Measurements from ENCODE around the gene NPDC1.

The NPDC1 gene, protein sequence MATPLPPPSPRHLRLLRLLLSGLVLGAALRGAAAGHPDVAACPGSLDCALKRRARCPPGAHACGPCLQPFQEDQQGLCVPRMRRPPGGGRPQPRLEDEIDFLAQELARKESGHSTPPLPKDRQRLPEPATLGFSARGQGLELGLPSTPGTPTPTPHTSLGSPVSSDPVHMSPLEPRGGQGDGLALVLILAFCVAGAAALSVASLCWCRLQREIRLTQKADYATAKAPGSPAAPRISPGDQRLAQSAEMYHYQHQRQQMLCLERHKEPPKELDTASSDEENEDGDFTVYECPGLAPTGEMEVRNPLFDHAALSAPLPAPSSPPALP

DNA sequence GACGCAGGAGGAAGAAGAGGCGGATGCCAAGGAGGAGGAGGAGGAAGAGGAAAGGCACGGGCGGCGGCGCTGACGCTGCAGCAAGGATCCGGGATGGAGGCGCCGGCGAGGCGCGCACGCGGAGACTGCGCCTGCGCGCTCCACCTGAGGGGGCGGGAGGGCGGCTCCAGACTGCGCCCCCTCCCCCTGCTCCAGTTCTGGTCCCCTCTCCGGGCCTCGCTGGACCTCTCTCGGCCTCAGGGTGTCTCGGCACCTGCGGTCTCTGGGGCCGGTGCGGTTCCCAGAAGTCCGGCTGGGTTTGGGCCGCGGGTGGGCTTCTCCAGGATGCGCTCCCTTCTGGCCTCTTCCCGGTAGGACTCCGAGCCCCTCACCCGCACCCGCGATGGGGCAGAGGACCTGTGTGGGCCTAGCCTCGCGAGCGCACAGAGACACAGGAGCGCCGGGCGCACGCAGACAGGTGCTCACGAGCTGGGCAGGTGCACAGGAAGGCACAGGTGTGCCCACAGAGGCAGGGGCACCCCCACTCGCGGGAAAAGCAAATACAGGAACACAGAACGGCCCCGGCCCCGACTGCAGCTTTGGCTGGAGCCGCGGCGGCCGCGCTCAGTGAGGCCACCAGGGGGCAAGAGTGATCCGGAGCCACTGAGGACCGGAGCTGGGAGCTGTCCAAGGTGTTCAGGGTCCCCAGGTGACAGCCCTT, at the start of gene NPDC1:
Gene NPDC1 (minus strand): TSS at position 90 of the 700 bp plus-strand sequence. CDS start 188 bp downstream, outside the sequence.
- DNase-seq (ENCODE audit: low read depth, low spot score): peak; percentile 93

DNA sequence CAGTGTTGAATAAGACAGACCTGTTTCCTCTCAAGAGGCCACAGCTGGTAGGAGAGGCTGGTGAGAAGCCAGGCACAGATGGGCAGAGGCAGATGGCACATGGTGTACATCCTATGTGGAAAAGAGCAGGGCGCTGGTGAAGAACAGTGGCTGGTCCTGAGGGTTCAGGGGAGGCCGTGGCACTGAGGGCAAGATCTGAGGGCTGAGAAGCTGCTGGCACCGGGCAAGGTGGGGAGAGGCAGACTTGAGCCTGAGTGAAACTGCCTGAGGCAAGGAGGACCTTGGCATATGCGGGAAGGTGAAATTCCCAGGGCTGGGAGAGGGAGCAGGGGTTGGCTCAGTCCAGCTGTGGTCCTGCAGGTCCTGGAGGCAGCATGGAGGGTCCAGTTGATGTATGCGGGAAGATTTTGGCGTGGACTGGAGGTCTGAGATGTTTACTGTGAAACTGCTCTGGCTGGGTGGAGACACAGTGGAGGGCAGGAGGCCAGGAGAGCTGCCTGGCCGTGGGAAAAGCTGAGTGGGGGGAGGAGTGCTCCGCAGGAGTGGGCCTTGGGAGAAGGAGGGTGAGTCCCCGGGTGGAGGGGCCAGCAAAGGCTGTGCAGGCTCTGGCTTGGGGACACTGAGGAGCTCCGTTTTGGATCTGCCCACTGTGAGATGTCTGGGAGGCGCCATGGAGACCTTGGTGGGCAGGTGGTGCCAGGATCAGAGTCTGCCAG, 43.4 kb upstream of the NPDC1 start:
- DNase-seq (ENCODE audit: low read depth, low spot score): no peak

DNA sequence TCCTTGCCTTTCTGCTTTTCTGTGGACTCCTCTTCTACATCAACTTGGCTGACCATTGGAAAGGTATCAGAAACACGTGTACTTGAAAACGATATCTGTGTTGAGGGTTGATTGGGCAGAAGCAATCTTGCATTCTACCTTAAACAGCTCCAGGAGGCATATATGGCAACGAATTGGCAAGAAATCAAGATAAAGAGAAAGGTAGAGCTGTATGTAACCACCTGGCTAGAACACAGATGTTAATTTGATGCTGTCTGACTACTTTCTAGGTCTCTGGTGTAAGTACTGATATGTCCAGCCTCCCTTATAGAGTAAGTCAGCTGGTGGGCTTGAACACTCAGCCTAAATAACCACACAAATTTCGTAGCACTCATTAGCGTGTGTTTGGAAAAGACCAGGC, 42.1 kb upstream of the NPDC1 start:
- DNase-seq (ENCODE audit: low read depth, low spot score): no peak

DNA sequence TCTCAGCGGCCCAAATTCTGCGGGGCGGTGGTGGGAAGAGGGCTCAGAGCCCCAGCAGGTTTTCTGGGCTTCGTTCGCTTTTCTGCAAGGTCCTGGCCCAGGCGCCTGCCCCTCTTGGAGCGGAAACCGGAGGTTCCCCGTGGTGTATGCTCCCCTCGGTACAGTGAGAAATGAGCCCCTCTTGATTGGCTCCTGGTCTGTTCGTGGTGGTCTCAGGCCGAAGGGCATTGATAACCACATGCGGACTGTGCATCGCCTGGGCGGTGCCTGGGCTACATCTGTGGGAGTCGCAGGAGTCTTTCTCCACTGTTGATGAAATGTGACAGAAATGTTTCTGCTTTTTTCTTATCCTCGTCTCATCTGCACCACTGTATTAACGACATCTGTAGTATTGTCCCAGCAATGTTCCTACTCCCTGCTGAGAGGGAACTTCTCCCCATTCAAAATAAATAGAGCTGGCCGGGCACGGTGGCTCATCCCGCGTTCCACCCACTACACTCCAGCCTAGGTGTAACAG, 41.5 kb upstream of the NPDC1 start:
- no peak for DNase-seq (ENCODE audit: low read depth, low spot score)

DNA sequence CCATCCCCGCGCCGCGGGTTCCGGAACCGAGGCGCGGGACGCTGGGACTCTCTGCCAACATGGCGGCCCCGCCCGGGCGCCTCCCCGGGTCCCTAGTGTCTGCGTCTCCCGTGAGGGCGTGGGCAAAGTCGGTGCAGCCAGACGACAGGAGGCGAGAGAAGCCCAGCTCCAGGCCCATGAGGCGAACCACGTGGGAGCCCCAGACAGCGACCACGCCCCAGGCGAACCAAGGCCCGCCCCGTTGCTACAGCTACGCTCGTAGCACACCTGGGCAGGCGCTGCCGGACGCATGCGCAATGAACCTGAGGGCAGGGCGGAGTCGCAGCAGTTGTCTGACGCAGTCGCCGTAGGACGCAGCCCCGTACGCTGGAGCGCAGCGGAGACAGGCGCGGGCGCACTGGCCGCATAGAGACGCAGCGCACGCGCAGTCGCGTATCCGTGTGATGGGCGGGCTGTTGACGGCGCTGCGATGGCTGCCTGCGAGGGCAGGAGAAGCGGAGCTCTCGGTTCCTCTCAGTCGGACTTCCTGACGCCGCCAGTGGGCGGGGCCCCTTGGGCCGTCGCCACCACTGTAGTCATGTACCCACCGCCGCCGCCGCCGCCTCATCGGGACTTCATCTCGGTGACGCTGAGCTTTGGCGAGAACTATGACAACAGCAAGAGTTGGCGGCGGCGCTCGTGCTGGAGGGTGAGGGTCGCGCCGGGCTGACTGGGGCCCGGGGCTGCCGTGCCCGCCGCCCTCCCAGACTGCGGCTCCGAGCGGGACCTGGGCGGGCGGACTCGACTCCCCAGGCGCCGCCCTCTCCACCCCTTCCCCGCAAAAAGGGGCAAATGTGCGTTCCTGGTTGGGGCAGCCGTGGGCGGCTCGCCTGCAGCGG, 40.8 kb upstream of the NPDC1 start, which contains the start of gene MAN1B1:
Gene MAN1B1 (plus strand): TSS at position 455 of the 878 bp plus-strand sequence. CDS start 15 bp downstream, at position 470.
- peak; percentile 100 for DNase-seq (ENCODE audit: low read depth, low spot score)

DNA sequence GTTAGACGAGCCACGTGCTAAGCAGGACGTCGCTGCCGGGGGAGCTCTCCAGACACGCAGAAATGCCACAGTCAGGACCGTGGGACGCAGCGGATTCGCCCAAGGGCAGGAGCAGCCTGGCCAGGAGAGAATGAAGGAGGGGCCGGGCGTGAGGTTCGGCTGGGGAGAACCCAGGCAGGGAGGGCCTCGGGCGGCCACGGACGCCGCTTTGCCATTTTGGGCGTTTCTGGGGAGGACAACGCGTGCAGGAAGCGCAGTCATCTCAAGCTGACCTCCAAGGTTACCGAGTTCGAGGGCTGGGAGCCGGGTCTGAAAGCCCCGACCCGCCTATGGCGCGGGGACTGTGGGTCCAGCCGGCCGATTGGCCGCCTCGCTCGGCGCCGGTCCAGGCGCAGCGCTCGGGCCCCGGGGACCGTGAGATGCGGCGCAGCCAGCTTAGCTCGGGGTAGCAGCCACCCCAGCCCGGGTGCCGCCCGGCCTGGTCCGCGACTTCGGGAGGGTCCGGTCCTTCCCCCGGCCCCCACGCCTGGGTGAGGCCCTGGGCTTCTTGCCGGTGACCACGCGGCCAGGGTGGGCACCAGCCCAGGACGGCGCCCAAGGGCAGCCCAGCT, 40.0 kb upstream of the NPDC1 start:
- peak; percentile 55 for DNase-seq (ENCODE audit: low read depth, low spot score)

DNA sequence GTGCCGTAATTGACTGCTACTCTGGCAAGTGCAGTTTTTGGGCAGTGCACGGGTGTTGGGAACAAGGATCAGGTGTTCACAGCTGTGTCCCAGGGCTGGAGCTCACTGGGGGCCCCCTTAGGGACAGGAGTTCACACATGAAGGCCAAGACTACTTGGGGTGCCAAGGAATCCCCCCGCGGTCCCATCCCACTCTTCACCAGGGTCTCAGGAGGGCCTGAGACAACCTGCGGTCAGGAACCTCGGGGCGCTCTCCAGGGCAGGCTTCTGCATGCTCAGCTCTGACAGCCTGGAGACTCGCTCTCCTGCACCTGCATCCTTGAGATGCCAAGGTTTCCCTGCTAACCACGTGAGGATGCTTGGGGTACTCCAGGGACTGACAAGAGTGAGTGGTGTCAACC, 38.5 kb upstream of the NPDC1 start:
- DNase-seq (ENCODE audit: low read depth, low spot score): no peak

DNA sequence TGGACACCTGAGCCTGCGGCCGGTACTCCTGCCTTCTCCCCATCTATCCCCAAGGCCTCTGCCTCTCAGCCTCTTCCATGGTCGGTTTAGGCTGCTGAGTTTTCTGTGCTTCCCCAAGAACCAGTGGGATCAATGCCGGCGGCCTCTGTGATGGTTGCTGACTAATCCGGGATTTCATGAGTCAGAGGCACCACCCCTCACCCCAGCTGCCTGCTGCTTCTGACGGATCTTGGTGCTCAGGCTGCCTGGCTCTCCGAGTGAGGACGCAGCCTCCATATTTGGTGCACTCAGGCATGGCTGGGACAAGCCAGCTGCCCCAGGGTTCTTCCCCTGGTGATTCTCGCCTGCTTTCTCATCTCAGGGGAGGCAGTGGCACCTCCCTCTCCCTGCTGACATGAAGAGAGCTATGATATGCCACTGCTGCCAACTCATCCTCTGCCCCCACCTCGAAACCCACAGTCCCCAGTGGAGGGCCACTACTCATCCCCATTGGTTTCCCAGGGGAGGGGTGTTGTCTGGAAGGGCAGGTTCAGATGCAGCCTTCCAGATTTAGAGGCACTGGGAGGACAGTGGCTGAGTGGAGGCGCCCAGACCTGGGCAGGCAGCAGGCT, 37.5 kb upstream of the NPDC1 start:
- DNase-seq (ENCODE audit: low read depth, low spot score): peak; percentile 97

DNA sequence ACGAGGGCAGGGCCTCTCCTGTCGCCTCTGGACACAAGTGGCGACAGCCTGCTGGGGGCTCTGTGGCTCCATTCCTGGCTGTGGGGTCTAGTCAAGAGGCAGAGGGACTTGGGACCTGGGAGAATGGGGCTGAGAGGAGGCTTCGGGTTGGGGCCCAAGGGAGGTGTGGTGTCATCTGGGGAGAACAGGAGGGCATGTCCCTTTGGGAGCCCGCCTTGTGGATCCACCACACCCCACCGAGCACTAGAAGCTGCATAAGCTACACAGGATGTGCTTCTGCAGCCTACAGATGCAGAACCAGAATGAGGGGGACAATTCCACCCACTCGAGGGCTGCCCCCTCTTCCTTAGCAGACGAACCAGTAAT, 36.9 kb upstream of the NPDC1 start:
- no peak for DNase-seq (ENCODE audit: low read depth, low spot score)

DNA sequence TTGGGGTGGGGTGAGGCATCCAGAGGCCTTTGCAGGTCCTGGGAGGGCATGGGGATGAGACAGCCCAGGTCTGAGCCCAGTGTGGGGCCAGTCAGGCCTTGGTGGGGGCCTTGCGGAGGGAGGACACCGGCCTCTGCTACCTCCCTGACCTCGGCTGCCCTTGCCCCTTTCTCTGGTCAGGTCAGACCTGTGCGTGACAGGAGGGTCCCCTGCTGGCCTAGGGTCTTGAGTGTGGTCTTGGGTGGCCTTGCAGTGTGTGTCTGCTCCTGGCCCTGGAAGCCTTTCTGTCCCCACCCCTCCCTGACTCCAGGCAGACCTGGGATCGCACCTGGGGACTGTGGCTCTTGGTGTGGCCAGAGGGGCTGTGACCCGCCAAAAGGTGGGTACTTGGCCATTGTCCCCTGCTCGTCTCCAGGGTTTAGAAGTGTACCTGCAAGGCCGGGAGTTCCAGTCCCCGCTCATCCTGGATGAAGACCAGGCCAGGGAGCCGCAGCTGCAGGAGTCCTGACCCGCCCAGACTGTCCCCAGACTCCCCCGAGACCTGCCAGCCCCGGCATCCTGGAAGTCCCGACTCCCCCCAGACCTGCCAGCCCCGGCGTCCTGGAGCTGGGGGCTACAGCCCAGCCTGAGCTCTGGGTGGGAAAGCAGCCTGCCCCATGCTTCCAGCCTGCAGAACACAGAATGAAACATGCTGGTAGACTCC, 36.4 kb upstream of the NPDC1 start:
- DNase-seq (ENCODE audit: low read depth, low spot score): no peak

DNA sequence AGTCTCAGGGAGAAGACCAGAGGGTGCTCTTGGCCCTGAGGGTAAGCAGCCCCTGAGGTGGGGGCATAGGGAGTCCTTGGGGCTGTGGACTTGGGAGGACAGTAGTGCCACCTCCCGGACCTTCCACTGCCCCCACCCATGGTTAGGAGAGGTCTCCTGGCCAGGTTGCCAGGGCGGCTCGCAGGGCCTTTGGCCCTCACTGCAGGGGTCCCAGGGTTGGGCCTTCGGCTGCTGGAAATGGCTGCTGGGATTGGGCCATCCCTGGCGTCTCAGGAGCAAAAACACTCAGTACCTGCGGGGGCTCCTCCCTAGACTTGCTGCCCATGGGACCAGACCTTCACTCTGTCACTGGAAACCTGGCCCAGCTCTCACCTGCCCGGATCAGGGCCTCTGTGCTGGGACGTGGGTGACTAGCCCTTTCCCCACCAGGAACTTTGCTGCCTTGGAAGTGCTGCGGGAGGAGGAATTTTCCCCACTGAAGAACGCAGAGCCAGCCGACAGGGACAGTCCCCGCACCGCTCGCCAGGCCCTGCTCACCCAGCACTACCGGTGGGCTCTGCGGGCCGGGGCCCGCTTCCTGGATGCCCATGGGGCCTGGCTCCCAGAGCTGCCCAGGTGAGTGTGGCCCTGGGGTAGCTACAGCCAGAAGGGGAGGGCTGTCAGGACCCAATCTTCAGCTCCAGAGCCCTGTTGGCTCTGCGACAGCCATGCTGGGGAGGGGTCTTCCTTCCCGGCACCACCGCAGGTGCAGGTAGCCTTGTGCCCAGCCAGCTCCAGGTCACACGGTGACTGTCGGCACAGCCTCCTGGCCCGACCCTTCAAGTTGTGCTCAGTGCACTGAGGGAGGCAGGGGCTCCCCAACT, 34.5 kb upstream of the NPDC1 start:
- no peak for DNase-seq (ENCODE audit: low read depth, low spot score)

DNA sequence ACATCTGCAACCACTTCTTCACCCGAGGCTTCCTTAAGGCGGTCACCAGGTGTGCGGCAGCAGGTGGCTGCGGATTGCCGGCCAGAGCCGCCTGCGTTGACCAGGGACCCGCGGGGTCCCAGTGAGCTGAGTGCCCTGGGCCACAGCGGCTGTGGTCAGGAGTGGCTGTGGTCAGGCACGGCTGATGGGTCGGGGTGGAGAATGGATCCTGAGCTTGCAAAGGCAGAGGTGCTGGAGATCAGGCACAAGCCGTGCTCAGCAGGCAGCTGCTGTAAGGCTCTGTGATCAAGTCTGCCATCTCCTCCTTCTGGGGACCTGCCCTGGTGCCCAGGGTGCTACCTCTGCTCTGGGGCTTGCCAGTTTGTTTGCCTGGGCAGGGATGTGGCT, 33.4 kb upstream of the NPDC1 start:
- DNase-seq (ENCODE audit: low read depth, low spot score): no peak

DNA sequence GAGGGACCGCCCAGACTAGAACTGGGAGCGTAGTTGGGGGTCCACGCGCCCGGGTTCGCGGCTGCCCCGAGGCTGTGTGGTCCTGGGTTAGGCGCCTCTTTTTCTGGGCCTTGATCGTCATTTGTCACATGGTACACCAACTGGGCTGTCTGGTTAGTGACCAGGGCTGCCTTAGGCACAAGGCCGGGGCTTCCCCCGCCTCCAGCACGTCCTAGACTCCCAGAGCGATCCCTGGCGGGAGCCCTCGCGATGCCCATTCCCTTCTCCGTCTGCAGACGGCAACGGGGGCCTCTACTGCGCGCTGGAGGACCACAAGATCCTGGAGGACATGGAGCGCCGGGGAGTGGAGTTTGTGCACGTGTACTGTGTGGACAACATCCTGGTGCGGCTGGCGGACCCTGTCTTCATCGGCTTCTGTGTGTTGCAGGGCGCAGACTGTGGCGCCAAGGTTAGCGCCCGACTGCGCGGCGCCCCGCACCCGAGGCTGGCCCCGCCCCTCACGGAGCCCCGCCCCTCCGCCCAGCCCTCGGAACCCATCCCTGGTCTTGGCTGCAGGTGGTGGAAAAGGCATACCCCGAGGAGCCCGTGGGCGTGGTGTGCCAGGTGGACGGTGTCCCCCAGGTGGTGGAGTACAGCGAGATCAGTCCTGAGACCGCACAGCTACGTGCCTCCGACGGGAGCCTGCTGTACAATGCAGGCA, 32.9 kb upstream of the NPDC1 start:
- DNase-seq (ENCODE audit: low read depth, low spot score): no peak

DNA sequence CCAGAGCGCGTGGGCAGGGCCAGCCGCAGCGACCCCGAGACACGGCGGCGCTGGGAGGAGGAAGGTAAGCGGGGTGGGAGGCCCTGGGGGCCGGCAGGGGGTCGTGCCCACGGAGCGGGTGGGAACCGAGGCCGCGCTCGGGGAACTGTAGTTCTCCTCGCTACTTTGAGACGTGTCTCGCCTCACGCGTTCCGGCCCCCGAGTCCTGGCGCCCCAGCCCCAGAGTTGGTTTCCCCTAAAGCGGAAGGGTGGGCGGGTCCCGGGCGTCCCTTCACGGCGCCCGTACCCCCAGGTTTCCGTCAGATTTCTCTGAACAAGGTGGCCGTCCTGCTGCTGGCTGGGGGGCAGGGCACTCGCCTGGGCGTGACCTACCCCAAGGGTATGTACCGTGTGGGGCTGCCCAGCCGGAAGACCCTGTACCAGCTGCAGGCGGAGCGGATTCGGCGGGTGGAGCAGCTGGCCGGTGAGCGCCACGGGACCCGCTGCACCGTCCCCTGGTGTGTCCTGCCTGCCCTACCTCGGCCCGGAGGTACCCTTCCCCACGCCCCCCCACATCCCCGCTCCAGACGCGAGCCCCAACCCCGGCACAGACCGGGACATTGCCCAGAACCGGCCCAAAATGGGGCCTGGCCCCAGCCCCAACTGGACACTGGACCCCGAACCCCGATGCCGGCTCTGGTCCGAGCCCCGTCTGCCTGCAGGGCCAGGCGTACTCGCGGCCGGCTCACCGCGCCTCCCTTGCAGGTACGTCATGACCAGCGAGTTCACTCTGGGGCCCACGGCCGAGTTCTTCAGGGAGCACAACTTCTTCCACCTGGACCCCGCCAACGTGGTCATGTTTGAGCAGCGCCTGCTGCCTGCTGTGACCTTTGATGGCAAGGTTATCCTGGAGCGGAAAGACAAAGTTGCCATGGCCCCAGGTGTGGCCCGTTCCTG, 32.0 kb upstream of the NPDC1 start:
- peak; percentile 19 for DNase-seq (ENCODE audit: low read depth, low spot score)

DNA sequence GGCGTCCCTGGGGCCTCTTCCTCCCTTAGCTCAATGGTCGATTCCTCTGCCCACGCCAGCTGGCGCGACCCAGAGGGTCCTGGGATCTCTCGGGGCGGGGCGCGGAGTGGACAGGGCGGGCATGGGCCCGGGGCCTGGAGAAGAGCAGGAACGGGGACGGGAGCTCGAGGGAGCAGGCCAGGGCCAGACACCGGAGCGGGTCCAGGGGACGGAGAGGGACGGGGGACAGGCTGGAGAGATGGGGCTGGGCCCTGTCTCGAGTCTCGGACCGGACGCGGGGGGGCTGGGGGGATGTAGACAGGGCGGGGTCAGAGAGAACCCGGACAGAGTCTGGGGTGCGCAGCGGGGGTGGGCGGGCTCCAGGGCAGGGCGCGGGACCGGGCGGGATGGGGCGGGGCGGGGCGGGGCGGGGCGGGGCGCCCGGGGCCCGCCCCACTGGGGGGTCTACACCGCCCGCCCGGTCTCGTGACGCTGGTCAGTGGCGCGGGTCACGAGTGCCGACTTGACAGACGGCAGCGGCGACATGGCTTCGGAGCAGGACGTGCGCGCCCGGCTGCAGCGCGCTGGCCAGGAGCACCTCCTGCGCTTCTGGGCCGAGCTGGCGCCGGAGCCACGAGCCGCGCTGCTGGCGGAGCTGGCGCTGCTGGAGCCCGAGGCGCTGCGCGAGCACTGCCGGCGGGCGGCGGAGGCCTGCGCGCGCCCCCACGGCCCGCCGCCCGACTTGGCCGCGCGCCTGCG, 31.2 kb upstream of the NPDC1 start, which contains the start of gene UAP1L1:
Gene UAP1L1 (plus strand): TSS at position 508 of the 738 bp plus-strand sequence. CDS start 16 bp downstream, at position 524.
- DNase-seq (ENCODE audit: low read depth, low spot score): peak; percentile 72

DNA sequence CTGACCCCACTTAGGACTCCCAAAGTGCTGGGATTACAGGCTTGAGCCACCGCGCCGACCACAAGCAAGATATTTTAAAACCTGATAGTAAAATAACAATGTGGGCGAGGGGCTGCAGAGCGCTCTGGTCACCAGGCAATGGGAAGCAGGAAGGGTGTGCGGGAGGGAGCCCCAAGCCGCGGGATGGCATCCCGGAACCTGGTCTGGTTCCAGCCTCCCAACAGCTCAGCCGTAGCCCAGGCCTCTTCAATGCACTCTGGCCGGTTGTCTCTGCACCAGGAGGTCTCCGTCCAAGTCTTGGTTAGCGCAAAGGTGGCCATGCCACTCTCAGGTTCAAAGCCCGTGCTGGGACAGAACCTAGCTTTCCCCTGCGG, 30.6 kb upstream of the NPDC1 start:
- DNase-seq (ENCODE audit: low read depth, low spot score): no peak
